H1 (cell line): ENCODE results near the gene PLN. TPM values are rescaled to one million over a fixed set of nuclear protein-coding genes. Genes with fewer than 3 reads are reported as not detected.

Experiments used
- CTCF ChIA-PET: fragments of 300-600 bp; sonication (Branson Sonifier 250); formaldehyde crosslinking; loops from one replicate; lab custom pipeline; 2021; ENCODE audit not compliant: partially characterized antibody; lab: Charles Lee
- POLR2A ChIA-PET: fragments of 300-600 bp; sonication (Branson Sonifier 250); formaldehyde crosslinking; loops from one replicate; lab custom pipeline; 2021; ENCODE audit warnings: inconsistent platforms; ENCODE audit not compliant: partially characterized antibody; lab: Charles Lee
- DNase-seq, 2 experiments: peaks; one replicate each; pipeline versions ENCODE4 v3.0.0 to v3.0.0-alpha.2; 2010 to 2022; ENCODE audit warnings: low spot score in 2 of 2, low read depth in 1 of 2, mixed read lengths in 1 of 2
- FAIRE-seq: peaks from 2 replicates; lab custom pipeline; 2011; peaks lifted over from hg19 to GRCh38; lab: Jason Lieb, UNC
- H2AFZ ChIP-seq: 2 replicates; pipeline ENCODE4 v1.8.1; 2012; ENCODE audit warnings: low read length, inconsistent platforms
- H2AK5ac ChIP-seq: 2 replicates; pipeline ENCODE4 v1.6.1; 2013; ENCODE audit warnings: low read depth, low read length
- H2BK120ac ChIP-seq: replicated peaks from 2 replicates; pipeline ENCODE3; 2013; ENCODE audit warnings: low read depth, low read length, inconsistent platforms
- H2BK12ac ChIP-seq: 2 replicates; pipeline ENCODE4 v1.6.1; 2013; ENCODE audit warnings: low read depth, low read length
- H2BK15ac ChIP-seq: 2 replicates; pipeline ENCODE4 v1.6.1; 2013; ENCODE audit warnings: low read length
- H2BK20ac ChIP-seq: 2 replicates; pipeline ENCODE4 v1.6.1; 2013; ENCODE audit warnings: low read length
- H2BK5ac ChIP-seq: 2 replicates; pipeline ENCODE4 v1.6.1; 2013; ENCODE audit warnings: low read depth, low read length
- H3K14ac ChIP-seq: 2 replicates; pipeline ENCODE4 v1.6.1; 2013; ENCODE audit warnings: inconsistent platforms; ENCODE audit not compliant: insufficient read length
- H3K18ac ChIP-seq: 2 replicates; pipeline ENCODE4 v1.6.1; 2013; ENCODE audit warnings: low read length; ENCODE audit errors: extremely low read depth
- H3K23ac ChIP-seq: 2 replicates; pipeline ENCODE4 v1.6.1; 2013; ENCODE audit warnings: inconsistent platforms; ENCODE audit not compliant: insufficient read length
- H3K23me2 ChIP-seq: 2 replicates; pipeline ENCODE4 v1.6.1; 2013; ENCODE audit warnings: low read depth, low read length
- H3K27ac ChIP-seq: 2 replicates; pipeline ENCODE4 v1.6.1; 2011; ENCODE audit warnings: low read depth, low read length, inconsistent platforms
- H3K27me3 ChIP-seq, 4 experiments: replicated peaks in 1 of 4; 1 replicate in 1 of 4; 2 replicates in 3 of 4; pipeline versions ENCODE4 v1.6.1 to v1.8.1; 2011 to 2013; ENCODE audit warnings: low read length in 3 of 4, mild to moderate bottlenecking in 3 of 4, inconsistent platforms in 2 of 4, mixed read lengths in 2 of 4, moderate library complexity in 1 of 4; ENCODE audit not compliant: control insufficient read depth in 3 of 4, insufficient read depth in 3 of 4; ENCODE audit errors: extremely low read depth in 1 of 4
- H3K36me3 ChIP-seq, 4 experiments: 2 replicates each; pipeline versions ENCODE4 v1.6.1 to v1.8.1; 2011 to 2013; ENCODE audit warnings: mild to moderate bottlenecking in 4 of 4, low read length in 3 of 4, moderate library complexity in 2 of 4, control low read depth in 1 of 4, inconsistent platforms in 1 of 4; ENCODE audit not compliant: insufficient read depth in 4 of 4, control insufficient read depth in 2 of 4
- H3K4ac ChIP-seq: replicated peaks from 2 replicates; pipeline ENCODE3; 2013; ENCODE audit warnings: low read length, low read depth, mixed read lengths, inconsistent platforms; ENCODE audit not compliant: insufficient read length
- H3K4me1 ChIP-seq, 4 experiments: replicated peaks in 1 of 4; 1 replicate in 1 of 4; 2 replicates in 3 of 4; pipeline versions ENCODE4 v1.6.1 to v1.8.1; 2011 to 2013; ENCODE audit warnings: low read length in 3 of 4, inconsistent platforms in 2 of 4, mixed read lengths in 1 of 4; ENCODE audit not compliant: insufficient read depth in 4 of 4, control insufficient read depth in 3 of 4
- H3K4me2 ChIP-seq, 2 experiments: 2 replicates each; pipeline versions ENCODE4 v1.6.1 to v1.8.1; 2011 to 2013; ENCODE audit warnings: low read depth in 2 of 2, low read length in 2 of 2, control low read depth in 1 of 2, inconsistent platforms in 1 of 2, mild to moderate bottlenecking in 1 of 2; ENCODE audit not compliant: insufficient read depth in 1 of 2
- H3K4me3 ChIP-seq, 4 experiments: fragments of 200-600, 300-600 bp in 1 of 4; sonication (generic), shearing (Covaris generic), sonication (Bioruptor Twin) in 1 of 4; 2 replicates each; pipeline versions ENCODE4 v1.5.1 to v1.8.1; 2011 to 2016; ENCODE audit warnings: low read length in 4 of 4, low read depth in 3 of 4, control low read depth in 2 of 4, inconsistent platforms in 2 of 4, mild to moderate bottlenecking in 2 of 4, mixed read lengths in 1 of 4, moderate library complexity in 1 of 4; ENCODE audit not compliant: insufficient read depth in 2 of 4; ENCODE audit errors: extremely low read depth in 1 of 4
- H3K56ac ChIP-seq: replicated peaks from 2 replicates; pipeline ENCODE3; 2013; ENCODE audit warnings: low read depth, mild to moderate bottlenecking, mixed read lengths, low read length, inconsistent platforms; ENCODE audit not compliant: insufficient read length
- H3K79me1 ChIP-seq: 2 replicates; pipeline ENCODE4 v1.6.1; 2013; ENCODE audit warnings: low read depth, low read length, control low read depth
- H3K79me2 ChIP-seq, 2 experiments: 2 replicates each; pipeline versions ENCODE4 v1.6.1 to v1.8.1; 2012 to 2013; ENCODE audit warnings: low read length in 2 of 2, mild to moderate bottlenecking in 2 of 2, inconsistent platforms in 1 of 2; ENCODE audit not compliant: insufficient read depth in 2 of 2, control insufficient read depth in 1 of 2
- H3K9ac ChIP-seq, 4 experiments: replicated peaks in 1 of 4; 1 replicate in 1 of 4; 2 replicates in 3 of 4; pipeline versions ENCODE4 v1.6.1 to v1.8.1; 2011 to 2013; ENCODE audit warnings: low read depth in 3 of 4, low read length in 3 of 4, control low read depth in 2 of 4, mild to moderate bottlenecking in 2 of 4, moderate library complexity in 2 of 4, inconsistent platforms in 1 of 4; ENCODE audit errors: extremely low read depth in 1 of 4
- H3K9me3 ChIP-seq, 2 experiments: 2 replicates each; pipeline versions ENCODE4 v1.6.1 to v1.8.1; 2012 to 2013; ENCODE audit warnings: mild to moderate bottlenecking in 2 of 2, moderate library complexity in 2 of 2, control low read depth in 1 of 2, inconsistent platforms in 1 of 2, low read depth in 1 of 2, low read length in 1 of 2, mixed read lengths in 1 of 2; ENCODE audit not compliant: insufficient read depth in 2 of 2
- H4K20me1 ChIP-seq, 2 experiments: replicated peaks in 1 of 2; 2 replicates each; pipeline versions ENCODE3 to v1.8.1; 2011 to 2013; ENCODE audit warnings: inconsistent platforms in 2 of 2, low read length in 2 of 2, mild to moderate bottlenecking in 1 of 2; ENCODE audit not compliant: insufficient read depth in 2 of 2, control insufficient read depth in 1 of 2
- H4K5ac ChIP-seq: 2 replicates; pipeline ENCODE4 v1.6.1; 2013; ENCODE audit warnings: low read length, low read depth, mixed read lengths, inconsistent platforms; ENCODE audit not compliant: insufficient read length
- H4K8ac ChIP-seq: 2 replicates; pipeline ENCODE4 v1.8.0; 2013; ENCODE audit warnings: mild to moderate bottlenecking, moderate library complexity, low read length, inconsistent platforms; ENCODE audit not compliant: insufficient read depth; ENCODE audit errors: extremely low read depth
- H4K91ac ChIP-seq: replicated peaks from 2 replicates; pipeline ENCODE3; 2013; ENCODE audit warnings: low read length, mixed read lengths, inconsistent platforms; ENCODE audit not compliant: insufficient read length
- ASH2L ChIP-seq: fragments of 200-600, 300-600 bp; sonication (generic); IDR thresholded peaks from one replicate; pipeline ENCODE4 v1.7.1; 2017; ENCODE audit warnings: low read length
- BRCA1 ChIP-seq: IDR thresholded peaks from 2 replicates; pipeline ENCODE4 v1.6.1; 2012; ENCODE audit warnings: low read depth, low read length, improper control_type of control experiment
- CREB1 ChIP-seq: IDR thresholded peaks from 2 replicates; pipeline ENCODE4 v1.6.1; 2012; ENCODE audit warnings: inconsistent platforms
- FOSL1 ChIP-seq: IDR thresholded peaks from 2 replicates; pipeline ENCODE4 v1.6.1; 2011; ENCODE audit warnings: mild to moderate bottlenecking, low read depth, low read length, moderate library complexity; ENCODE audit not compliant: insufficient read depth
- GTF2F1 ChIP-seq: IDR thresholded peaks from 2 replicates; pipeline ENCODE4 v1.6.1; 2012; ENCODE audit warnings: low read depth, low read length, improper control_type of control experiment, borderline replicate concordance
- KDM5A ChIP-seq: fragments of 200-600 bp; IDR thresholded peaks from 2 replicates; pipeline ENCODE4 v1.7.1; 2012; ENCODE audit warnings: mild to moderate bottlenecking, low read length, inconsistent platforms, mixed read lengths
- MAFK ChIP-seq: IDR thresholded peaks from 2 replicates; pipeline ENCODE4 v1.6.1; 2012; ENCODE audit warnings: low read depth, mild to moderate bottlenecking, improper control_type of control experiment, low read length
- POLR2A ChIP-seq, 2 experiments: IDR thresholded peaks; 1 replicate in 1 of 2; 2 replicates in 1 of 2; pipeline ENCODE4 v1.6.1; 2011; ENCODE audit warnings: low read depth in 2 of 2, low read length in 2 of 2, mild to moderate bottlenecking in 2 of 2; ENCODE audit errors: control extremely low read depth in 1 of 2
- POLR2AphosphoS5 ChIP-seq: IDR thresholded peaks from 2 replicates; pipeline ENCODE4 v1.6.1; 2011; ENCODE audit warnings: low read depth, low read length
- SIRT6 ChIP-seq: IDR thresholded peaks from one replicate; pipeline ENCODE4 v1.7.1; 2012; ENCODE audit warnings: low read length, inconsistent platforms
- SP1 ChIP-seq: IDR thresholded peaks from 2 replicates; pipeline ENCODE4 v1.6.1; 2011; ENCODE audit warnings: low read depth, low read length
- SRF ChIP-seq: IDR thresholded peaks from 2 replicates; pipeline ENCODE4 v1.6.1; 2011; ENCODE audit warnings: mild to moderate bottlenecking, low read depth, low read length, moderate library complexity
- TAF7 ChIP-seq: optimal IDR thresholded peaks from 2 replicates; pipeline ENCODE3; 2011; ENCODE audit warnings: low read depth, mild to moderate bottlenecking, inconsistent platforms, low read length, moderate library complexity, borderline replicate concordance
- TCF12 ChIP-seq: IDR thresholded peaks from 2 replicates; pipeline ENCODE4 v1.6.1; 2011; ENCODE audit warnings: low read depth, mild to moderate bottlenecking, low read length
- USF2 ChIP-seq: IDR thresholded peaks from 2 replicates; pipeline ENCODE4 v1.6.1; 2011; ENCODE audit warnings: low read length, improper control_type of control experiment
- ZNF274 ChIP-seq: IDR thresholded peaks from 2 replicates; pipeline ENCODE4 v1.7.0; 2012; ENCODE audit warnings: low read length, borderline replicate concordance; ENCODE audit errors: extremely low read depth
- WGBS, 2 experiments: shearing (Covaris generic) in 1 of 2; methylation state at CpG; one replicate each; pipeline versions ENCODE4 v1.1.6 to v1.1.7; 2013 to 2015; ENCODE audit warnings: low lambda C conversion rate in 2 of 2, mixed read lengths in 2 of 2, inconsistent platforms in 1 of 2, low coverage in 1 of 2, missing lambda C conversion rate in 1 of 2; ENCODE audit not compliant: insufficient replicate concordance in 2 of 2, insufficient coverage in 1 of 2, insufficient read length in 1 of 2; ENCODE audit errors: extremely low coverage in 1 of 2, missing lambda C conversion rate in 1 of 2; 5-methylcytosine and 5-hydroxymethylcytosine counted together
- polyA plus RNA-seq, 7 experiments: library from polyadenylated mRNA; depleted of rRNA in 3 of 7; stranded (reverse) in 5 of 7; unstranded in 2 of 7; fragments of >200 nt in 5 of 7; fragments of 200-250 nt in 2 of 7; gene quantifications; 1 replicate in 5 of 7; 2 replicates in 1 of 7; 4 replicates in 1 of 7; pipeline versions ENCODE4 v1.2.1 to v1.2.3, GENCODE V29; 2011 to 2013; ENCODE audit warnings: missing spikeins in 2 of 7, mixed read lengths in 2 of 7
- total RNA-seq: library from RNA; stranded (reverse); fragmentation: NEBNext Ultra II Directional; extraction: Animal tissue kit (Norgen Biotek cat#: 25700); gene quantifications from 2 replicates; pipeline ENCODE4 v1.2.1, GENCODE V29; 2021

PLN gene
- total and polyA plus RNA-seq, 2 of the 8 experiments (the other 6 are each of a cell fraction or from before 2014, with no cell fraction given), result not detected

DNA sequence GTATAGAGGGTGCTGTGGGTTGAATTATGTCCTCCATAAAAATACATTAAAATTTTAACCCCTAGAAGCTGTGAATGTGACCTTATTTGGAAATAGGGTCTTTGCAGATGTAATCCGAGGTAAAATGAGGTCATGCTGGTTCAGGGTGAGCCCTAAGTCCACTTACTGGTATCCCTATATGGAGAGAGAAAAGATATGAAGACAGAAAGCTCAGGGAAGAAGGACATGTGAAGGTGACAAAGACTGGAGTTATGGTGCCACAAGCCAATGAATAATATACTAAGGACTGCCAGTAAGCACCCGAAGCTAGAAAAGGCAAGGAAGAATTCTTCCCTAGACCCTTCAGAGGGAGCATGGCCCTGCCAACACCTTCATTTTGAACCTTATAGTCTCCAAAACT, 50.2 kb downstream of the PLN start:
- no peak for FAIRE-seq
- Histone ChIP-seq H3K27me3 (no peaks in the 10 kb centered on the region), H3K4me1 (no peaks in the 10 kb centered on the region; a peak in 2 of 7 replicates), H3K23me2 (no peaks in the 10 kb centered on the region), H4K5ac (no peak overlapping the region), H3K27ac (no peak overlapping the region), H4K8ac (no peak overlapping the region), H2AK5ac (no peak overlapping the region), H2BK5ac (no peak overlapping the region), H2BK15ac (no peak overlapping the region), H3K4me3 (no peak overlapping the region), H3K14ac (no peak overlapping the region), H3K79me1 (no peaks in the 10 kb centered on the region), H3K56ac (no peak overlapping the region), H3K18ac (no peak overlapping the region), H3K9ac (no peak overlapping the region), H3K36me3 (no peaks in the 10 kb centered on the region; a peak in 1 of 8 replicates), H2BK12ac (no peak overlapping the region), H2BK120ac (no peak overlapping the region), H4K91ac (no peak overlapping the region), H3K4ac (no peak overlapping the region), H3K9me3 (no peaks in the 10 kb centered on the region), H4K20me1 (no peaks in the 10 kb centered on the region), H3K4me2 (no peak overlapping the region), H2AFZ (no peak overlapping the region), H3K79me2 (no peaks in the 10 kb centered on the region; a peak in 1 of 4 replicates), H2BK20ac (no peak overlapping the region), H3K23ac (no peak overlapping the region)
- CTCF ChIA-PET, result interaction anchor here (0.8 to 1.3 kb wide), 4 partner anchors 19 to 316 kb away, joined by 3 to 4 read pairs (median 3); no protein-coding TSS in a partner anchor
- POLR2A ChIA-PET, result no interaction called here
- 76% methylated on average over 2 of the region's 2 CpGs; no CpG with 5 or more reads in 1 of the 2 experiments for WGBS, 2 experiments
- no peak for DNase-seq
- TF ChIP-seq POLR2AphosphoS5, result no peak
- no peak for TF ChIP-seq ASH2L
- no peak for TF ChIP-seq SP1
- no peak for TF ChIP-seq GTF2F1
- TF ChIP-seq MAFK, result no peak
- TF ChIP-seq ZNF274, result no peak
- TF ChIP-seq TAF7, result no peak
- TF ChIP-seq USF2, result no peak
- TF ChIP-seq POLR2A (IDR thresholded peaks at IDR 0.05; ENCODE audit: control extremely low read depth in 1 of 2, low read depth in 2 of 2, low read length in 2 of 2), result no peak
- no peak for TF ChIP-seq KDM5A
- no peak for TF ChIP-seq CREB1
- no peak for TF ChIP-seq SIRT6
- TF ChIP-seq SRF, result no peak
- TF ChIP-seq BRCA1, result no peak
- no peak for TF ChIP-seq TCF12
- TF ChIP-seq FOSL1, result no peak
